Caco-2 (cell line): Measurements from ENCODE around the gene NTSR2. TPM values are rescaled to one million over a fixed set of nuclear protein-coding genes. Genes with fewer than 3 reads are reported as not detected.

Experiments used
- BruUV-seq: library from RNA; stranded (reverse); fragments of 400-500 nt; replicated peaks from 2 replicates; lab custom pipeline; 2021; lab: Mats Ljungman, UMichigan
- CTCF ChIA-PET: fragments of 300-600 bp; sonication (Branson Sonifier 250); formaldehyde crosslinking; loops from one replicate; lab custom pipeline; 2022; ENCODE audit warnings: antibody characterized with exemption; lab: Charles Lee
- POLR2A ChIA-PET: fragments of 300-600 bp; sonication (Branson Sonifier 250); formaldehyde crosslinking; loops from one replicate; lab custom pipeline; 2022; ENCODE audit warnings: antibody characterized with exemption; lab: Charles Lee
- DNase-seq, 2 experiments: peaks; one replicate each; pipeline versions ENCODE4 v3.0.0 to v3.0.0-alpha.2; 2020 to 2022
- H3K27me3 ChIP-seq: replicated peaks from 2 replicates; pipeline ENCODE4 v1.6.0; 2011; ENCODE audit warnings: low read length; ENCODE audit not compliant: control insufficient read depth, insufficient read depth
- H3K36me3 ChIP-seq: 2 replicates; pipeline ENCODE4 v1.5.1; 2011; ENCODE audit warnings: low read length; ENCODE audit not compliant: control insufficient read depth, insufficient read depth
- H3K4me1 ChIP-seq: fragments of 250-450 bp; sonication (Bioruptor Pico); 2 replicates; pipeline ENCODE4 v1.5.1; 2020; ENCODE audit warnings: mild to moderate bottlenecking
- H3K4me3 ChIP-seq: 2 replicates; pipeline ENCODE4 v1.5.1; 2011; ENCODE audit warnings: low read depth, mild to moderate bottlenecking, control low read depth, low read length
- H3K9me3 ChIP-seq: fragments of 250-450 bp; sonication (Bioruptor Pico); 2 replicates; pipeline ENCODE4 v1.5.1; 2020; ENCODE audit warnings: mild to moderate bottlenecking, moderate library complexity
- H3K27ac Mint-ChIP-seq: one replicate; pipeline ENCODE4 v1.8.0; 2022; ENCODE audit warnings: mixed read lengths; ENCODE audit not compliant: unreplicated experiment
- H3K27me3 Mint-ChIP-seq: one replicate; pipeline ENCODE4 v1.8.0; 2022; ENCODE audit warnings: mixed read lengths; ENCODE audit not compliant: insufficient read depth, unreplicated experiment
- H3K36me3 Mint-ChIP-seq: one replicate; pipeline ENCODE4 v1.8.0; 2022; ENCODE audit warnings: mild to moderate bottlenecking, mixed read lengths; ENCODE audit not compliant: insufficient read depth, unreplicated experiment
- H3K4me1 Mint-ChIP-seq: one replicate; pipeline ENCODE4 v1.8.0; 2022; ENCODE audit warnings: low read depth, mixed read lengths; ENCODE audit not compliant: unreplicated experiment
- H3K4me3 Mint-ChIP-seq: one replicate; pipeline ENCODE4 v1.8.0; 2022; ENCODE audit warnings: mild to moderate bottlenecking, moderate library complexity, mixed read lengths; ENCODE audit not compliant: unreplicated experiment
- H3K9me3 Mint-ChIP-seq: one replicate; pipeline ENCODE4 v1.8.0; 2022; ENCODE audit warnings: mixed read lengths; ENCODE audit not compliant: unreplicated experiment
- intact Hi-C: fragments of 100-400 bp; cut with micrococcal nuclease; formaldehyde crosslinking; loops from one replicate; pipeline ENCODE4 v1.10.0; 2022; ENCODE audit not compliant: unreplicated experiment
- total RNA-seq: library from RNA; stranded (reverse); gene quantifications from 2 replicates; pipeline ENCODE4 v1.2.3, GENCODE V29; 2022
- TF ChIP-seq, protein P1 (sequence below), 2 experiments: fragments of 200-600 bp in 1 of 2; IDR thresholded peaks; 1 replicate in 1 of 2; 2 replicates in 1 of 2; pipeline versions ENCODE4 v1.5.1 to v1.8.0; 2011 to 2022; ENCODE audit warnings: antibody characterized with exemption in 1 of 2, control low read depth in 1 of 2, inconsistent platforms in 1 of 2, low read depth in 1 of 2, low read length in 1 of 2, mild to moderate bottlenecking in 1 of 2, moderate library complexity in 1 of 2; ENCODE audit not compliant: insufficient read depth in 1 of 2, severe bottlenecking in 1 of 2, unreplicated experiment in 1 of 2

NTSR2 gene
- total RNA-seq, 1 experiment from 2014 or later, result not detected

DNA sequence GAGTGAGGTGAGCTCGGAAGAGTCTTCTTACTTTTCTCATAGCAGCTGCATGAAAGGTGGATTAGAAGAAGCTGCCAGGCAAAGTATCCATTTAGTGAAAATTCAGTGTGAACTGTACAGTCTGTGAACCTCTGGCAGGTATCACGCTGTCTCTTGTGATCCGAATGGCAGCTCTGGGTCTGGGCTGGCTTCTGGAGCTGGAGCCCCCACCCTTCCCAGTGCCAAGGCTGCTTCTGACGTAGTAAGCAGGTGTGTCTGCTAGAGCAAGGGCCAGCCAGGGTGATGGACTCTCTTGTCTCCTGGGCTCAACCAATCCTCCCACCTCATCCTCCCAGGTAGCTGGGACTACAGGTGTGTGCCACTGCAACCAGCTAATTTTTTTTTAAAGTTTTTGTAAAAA, 14.0 kb upstream of the NTSR2 start:
- no peaks in the 10 kb centered on the region for H3K27me3 ChIP-seq
- H3K4me3 Mint-ChIP-seq, result no peak overlapping the region

DNA sequence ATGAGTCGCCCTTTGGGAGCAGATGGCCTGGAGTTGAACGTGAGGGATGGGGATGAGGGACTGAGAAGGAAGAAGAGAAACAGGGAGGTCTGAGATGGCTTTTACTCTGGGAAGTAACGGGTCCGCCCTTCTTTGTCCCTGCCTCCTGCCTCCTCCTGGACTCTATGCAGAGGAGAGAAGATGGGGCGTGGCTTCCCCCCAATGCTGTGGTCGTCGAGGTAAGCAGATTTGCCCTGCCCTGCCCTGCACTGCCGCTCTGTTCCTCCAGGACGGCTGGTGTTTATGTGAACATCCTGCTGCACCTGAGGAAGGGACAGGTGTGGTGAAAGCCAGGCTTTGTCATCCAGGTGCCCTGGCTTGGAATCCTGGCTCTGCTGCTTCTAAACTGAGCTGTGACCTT, 13.5 kb upstream of the NTSR2 start:
- H3K27me3 Mint-ChIP-seq, result peaks cover 10% of the 10 kb centered on the region
- no peak overlapping the region for H3K4me3 Mint-ChIP-seq
- TF ChIP-seq, protein P1, sequence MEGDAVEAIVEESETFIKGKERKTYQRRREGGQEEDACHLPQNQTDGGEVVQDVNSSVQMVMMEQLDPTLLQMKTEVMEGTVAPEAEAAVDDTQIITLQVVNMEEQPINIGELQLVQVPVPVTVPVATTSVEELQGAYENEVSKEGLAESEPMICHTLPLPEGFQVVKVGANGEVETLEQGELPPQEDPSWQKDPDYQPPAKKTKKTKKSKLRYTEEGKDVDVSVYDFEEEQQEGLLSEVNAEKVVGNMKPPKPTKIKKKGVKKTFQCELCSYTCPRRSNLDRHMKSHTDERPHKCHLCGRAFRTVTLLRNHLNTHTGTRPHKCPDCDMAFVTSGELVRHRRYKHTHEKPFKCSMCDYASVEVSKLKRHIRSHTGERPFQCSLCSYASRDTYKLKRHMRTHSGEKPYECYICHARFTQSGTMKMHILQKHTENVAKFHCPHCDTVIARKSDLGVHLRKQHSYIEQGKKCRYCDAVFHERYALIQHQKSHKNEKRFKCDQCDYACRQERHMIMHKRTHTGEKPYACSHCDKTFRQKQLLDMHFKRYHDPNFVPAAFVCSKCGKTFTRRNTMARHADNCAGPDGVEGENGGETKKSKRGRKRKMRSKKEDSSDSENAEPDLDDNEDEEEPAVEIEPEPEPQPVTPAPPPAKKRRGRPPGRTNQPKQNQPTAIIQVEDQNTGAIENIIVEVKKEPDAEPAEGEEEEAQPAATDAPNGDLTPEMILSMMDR (IDR thresholded peaks at IDR 0.05; ENCODE audit: insufficient read depth in 1 of 2, low read depth in 1 of 2, low read length in 1 of 2, severe bottlenecking in 1 of 2, unreplicated experiment in 1 of 2), result no peak
- peaks cover 6% of the 10 kb centered on the region for H3K4me1 Mint-ChIP-seq
- H3K36me3 Mint-ChIP-seq, result peaks cover 5% of the 10 kb centered on the region
- CTCF ChIA-PET, result interaction anchor here (0.6 to 0.8 kb wide), 2 partner anchors 10 to 79 kb away, joined by 3 to 4 read pairs; no protein-coding TSS in a partner anchor
- H3K27me3 ChIP-seq, result no peaks in the 10 kb centered on the region
- no peak overlapping the region for H3K27ac Mint-ChIP-seq
- no peak for DNase-seq
- intact Hi-C loops, result loop anchor here (2.0 kb wide), 1 partner anchor 265 kb away; no protein-coding TSS in a partner anchor
- no TSS peak for BruUV-seq
- no peak overlapping the region for H3K4me3 ChIP-seq
- H3K9me3 Mint-ChIP-seq, result no peaks in the 10 kb centered on the region
- no peaks in the 10 kb centered on the region for H3K4me1 ChIP-seq
- no peaks in the 10 kb centered on the region for H3K9me3 ChIP-seq
- H3K36me3 ChIP-seq, result no peaks in the 10 kb centered on the region
- POLR2A ChIA-PET, result no interaction called here

More for the DNA sequence above, 14.0 kb upstream of the NTSR2 start:
- Histone ChIP-seq H3K36me3 (no peaks in the 10 kb centered on the region), H3K9me3 (no peaks in the 10 kb centered on the region), H3K4me3 (no peak overlapping the region), H3K4me1 (no peaks in the 10 kb centered on the region)
- peaks cover 10% of the 10 kb centered on the region for H3K27me3 Mint-ChIP-seq
- intact Hi-C loops, result loop anchor here (2.0 kb wide), 1 partner anchor 265 kb away; no protein-coding TSS in a partner anchor
- peaks cover 5% of the 10 kb centered on the region for H3K36me3 Mint-ChIP-seq
- H3K27ac Mint-ChIP-seq, result no peak overlapping the region
- TF ChIP-seq, protein P1 (IDR thresholded peaks at IDR 0.05; ENCODE audit: insufficient read depth in 1 of 2, low read depth in 1 of 2, low read length in 1 of 2, severe bottlenecking in 1 of 2, unreplicated experiment in 1 of 2), result no peak
- no peaks in the 10 kb centered on the region for H3K9me3 Mint-ChIP-seq
- CTCF ChIA-PET, result interaction anchor here (0.8 to 1.4 kb wide), 2 partner anchors 9 to 95 kb away, joined by 3 to 4 read pairs; no protein-coding TSS in a partner anchor
- no peak for DNase-seq
- POLR2A ChIA-PET, result no interaction called here
- H3K4me1 Mint-ChIP-seq, result peaks cover 6% of the 10 kb centered on the region
- BruUV-seq, result no TSS peak

DNA sequence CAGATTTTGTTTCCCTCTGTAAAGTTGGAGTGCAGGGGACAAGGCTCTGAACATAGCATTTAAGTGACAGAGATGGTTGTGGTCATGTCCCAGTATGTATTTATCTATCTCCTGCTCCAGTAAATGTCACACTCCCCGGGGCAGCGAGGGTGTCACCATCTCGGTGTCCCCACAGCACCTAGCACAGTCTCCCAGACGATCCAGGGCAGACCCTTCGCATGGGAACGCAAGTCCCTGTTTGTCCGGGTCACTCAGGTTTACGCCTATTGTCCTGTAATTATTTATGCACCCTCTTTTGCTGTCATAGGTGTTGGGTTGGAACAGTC, 12.6 kb upstream of the NTSR2 start:
- Mint-ChIP-seq H3K27ac (no peak overlapping the region), H3K36me3 (peaks cover 5% of the 10 kb centered on the region), H3K27me3 (peaks cover 10% of the 10 kb centered on the region), H3K9me3 (no peaks in the 10 kb centered on the region), H3K4me1 (peaks cover 6% of the 10 kb centered on the region), H3K4me3 (no peak overlapping the region)
- CTCF ChIA-PET, result interaction anchor here (1.0 kb wide), 1 partner anchor 93 kb away, joined by 3 read pairs; no protein-coding TSS in a partner anchor
- H3K36me3 ChIP-seq, result no peaks in the 10 kb centered on the region
- TF ChIP-seq, protein P1 (IDR thresholded peaks at IDR 0.05; ENCODE audit: insufficient read depth in 1 of 2, low read depth in 1 of 2, low read length in 1 of 2, severe bottlenecking in 1 of 2, unreplicated experiment in 1 of 2), result no peak
- no peaks in the 10 kb centered on the region for H3K9me3 ChIP-seq
- no peaks in the 10 kb centered on the region for H3K27me3 ChIP-seq
- no TSS peak for BruUV-seq
- no peak overlapping the region for H3K4me3 ChIP-seq
- no peaks in the 10 kb centered on the region for H3K4me1 ChIP-seq
- intact Hi-C loops, result loop anchor here (1.0 to 2.0 kb wide), 4 partner anchors 39 to 264 kb away; no protein-coding TSS in a partner anchor
- POLR2A ChIA-PET, result no interaction called here
- no peak for DNase-seq
